Choroid plexus epithelial cell (primary cell): ENCODE results near the gene SOX6.

Source experiments
- DNase-seq: peaks from one replicate; pipeline ENCODE4 v3.0.0-alpha.2; 2010; ENCODE audit warnings: low read depth
- H3K4me3 ChIP-seq: 2 replicates; pipeline ENCODE4 v1.5.1; 2011; ENCODE audit warnings: low read depth, mild to moderate bottlenecking, control low read depth, low read length, moderate library complexity
- CTCF ChIP-seq: conservative IDR thresholded peaks from 2 replicates; pipeline ENCODE4 v1.5.1; 2011; ENCODE audit warnings: low read depth, mild to moderate bottlenecking, control low read depth, inconsistent platforms, low read length, moderate library complexity

The SOX6 gene

GRCh38 chr11:15942126-15942525 is 414.2 kb downstream of the SOX6 start:
- no peak for DNase-seq
- TF ChIP-seq CTCF, result no peak
- H3K4me3 ChIP-seq, result no peak overlapping the region

GRCh38 chr11:15941206-15941770 is 415.1 kb downstream of the SOX6 start:
- peak; percentile 46 for DNase-seq
- peak overlapping the region; percentile 48 for H3K4me3 ChIP-seq
- TF ChIP-seq CTCF, result peak; percentile 75

GRCh38 chr11:15940462-15941205 is 415.7 kb downstream of the SOX6 start:
- no peak for DNase-seq
- no peak overlapping the region for H3K4me3 ChIP-seq
- no peak for TF ChIP-seq CTCF

GRCh38 chr11:15938983-15939382 is 417.4 kb downstream of the SOX6 start:
- DNase-seq, result no peak
- H3K4me3 ChIP-seq, result no peak overlapping the region
- no peak for TF ChIP-seq CTCF

- no peak for DNase-seq
- no peak overlapping the region for H3K4me3 ChIP-seq
- no peak for TF ChIP-seq CTCF
Observed at GRCh38 chr11:15938121-15938611, 418.2 kb downstream of the SOX6 start.

- TF ChIP-seq CTCF, result no peak
- H3K4me3 ChIP-seq, result no peak overlapping the region
- DNase-seq, result no peak
Observed at GRCh38 chr11:15937601-15938120, 418.7 kb downstream of the SOX6 start.
